ENCODE data around the gene PGA3. TPM values are rescaled to one million over a fixed set of nuclear protein-coding genes. Genes with fewer than 3 reads are reported as not detected.

PGA3 gene
- total and polyA plus RNA-seq, 5 donors from 2014 or later, result not detected

DNA sequence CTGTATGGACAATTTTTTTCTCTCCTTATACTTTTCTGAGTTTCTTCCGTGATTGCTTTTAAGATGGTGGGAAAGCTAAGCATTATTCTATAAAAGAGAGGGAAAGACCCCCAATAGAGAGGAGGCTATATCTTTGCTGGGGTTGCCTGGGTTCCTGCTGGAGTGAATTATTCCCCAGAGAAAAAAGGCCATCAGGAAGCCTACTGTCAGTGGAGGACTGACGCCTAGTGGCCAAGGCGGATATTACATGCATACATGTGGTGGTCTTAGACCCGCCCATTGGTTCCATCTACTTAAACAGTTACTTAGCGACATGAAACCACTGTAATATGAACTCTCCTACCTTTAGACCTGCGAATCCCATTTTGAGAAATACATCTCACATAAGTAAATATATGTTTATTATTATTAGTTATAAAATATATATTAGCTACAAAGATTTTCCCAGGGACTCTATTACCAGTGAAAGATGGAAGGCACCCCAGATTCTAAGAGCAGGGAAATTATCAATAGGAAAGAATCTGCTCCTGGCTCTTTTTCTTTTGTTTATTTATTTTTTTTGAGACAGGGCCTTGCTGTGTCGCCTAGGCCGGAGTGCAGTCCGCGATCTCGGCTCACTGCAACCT is 15.7 kb upstream of the PGA3 start:
- Mint-ChIP-seq H3K4me1 (peaks cover 0 to 3% (median 0%) of the 10 kb centered on the region in 4 donors), H3K27me3 (peaks cover 19% of the 10 kb centered on the region), H3K9me3 (peaks cover 0 to 1% (median 0%) of the 10 kb centered on the region in 7 donors), H3K36me3 (no peaks in the 10 kb centered on the region), H3K27ac (peak overlapping the region in 1 of 3 donors; percentile 42), H3K4me3 (no peak overlapping the region)
- Histone ChIP-seq H3K27me3 (ENCODE audit: control insufficient read depth, insufficient read depth, low read length) (no peaks in the 10 kb centered on the region), H3K4me3 (ENCODE audit: low read depth, low read length) (no peak overlapping the region), H3K27ac (ENCODE audit: insufficient read depth, low read length, poor library complexity, severe bottlenecking) (no peak overlapping the region), H3K36me3 (ENCODE audit: control insufficient read depth, insufficient read depth, low read length) (no peaks in the 10 kb centered on the region), H3K4me1 (ENCODE audit: control insufficient read depth, insufficient read depth, low read length, poor library complexity, severe bottlenecking) (no peaks in the 10 kb centered on the region), H3K9me3 (ENCODE audit: control insufficient read depth in 2 of 2, low read length in 2 of 2) (no peaks in the 10 kb centered on the region)
- ATAC-seq (ENCODE audit: low read depth in 2 of 2) (peak; percentile 66 to 69), DNase-seq (peak; percentile 67 to 82 (median 69))

DNA sequence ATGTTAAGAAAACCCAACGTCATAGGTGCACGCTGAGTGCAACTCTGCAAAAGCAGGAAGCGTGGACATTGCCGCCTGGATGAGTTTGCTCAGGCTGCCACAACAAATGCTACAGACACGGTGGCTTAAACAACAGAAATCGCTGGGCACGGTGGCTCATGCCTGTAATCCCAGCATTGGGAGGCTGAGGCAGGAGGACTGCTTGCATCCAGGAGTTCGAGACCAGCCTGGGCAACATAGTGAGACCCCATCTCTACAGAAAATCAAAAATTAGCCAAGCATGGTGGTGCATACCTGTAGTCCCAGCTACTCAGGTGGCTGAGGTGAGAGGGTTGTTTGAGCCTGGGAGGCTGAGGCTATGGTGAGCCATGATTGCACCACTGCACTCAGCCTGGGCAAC is 13.4 kb upstream of the PGA3 start:
- H3K4me1 ChIP-seq (ENCODE audit: control insufficient read depth, insufficient read depth, low read length, poor library complexity, severe bottlenecking), result no peaks in the 10 kb centered on the region

DNA sequence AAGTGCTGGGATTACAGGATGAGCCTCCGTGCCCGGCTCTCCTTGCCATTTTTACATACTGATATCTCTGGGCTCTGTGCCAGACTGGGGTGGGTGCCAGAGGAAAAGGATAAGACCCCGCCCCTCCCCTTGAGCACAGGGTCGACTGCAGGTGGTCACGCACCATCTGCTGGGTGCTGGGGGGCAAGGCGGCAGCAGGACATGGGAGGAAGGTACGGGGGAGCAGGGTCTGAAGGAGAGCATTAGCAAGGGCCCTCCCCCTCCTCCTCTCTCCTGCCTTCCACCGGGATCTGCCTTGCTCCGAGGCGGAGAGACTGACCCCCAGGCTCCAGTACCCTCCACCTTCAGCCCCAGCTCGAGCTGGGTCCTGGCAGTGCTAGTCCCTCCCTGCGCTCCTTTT is 9.7 kb upstream of the PGA3 start:
- no peaks in the 10 kb centered on the region for H3K36me3 ChIP-seq (ENCODE audit: control insufficient read depth, insufficient read depth, low read length)
- H3K27ac ChIP-seq (ENCODE audit: insufficient read depth, low read length, poor library complexity, severe bottlenecking), result no peak overlapping the region
- H3K4me3 ChIP-seq (ENCODE audit: low read depth, low read length), result no peak overlapping the region
- Mint-ChIP-seq H3K36me3 (no peaks in the 10 kb centered on the region), H3K27ac (peak overlapping the region in 1 of 3 donors; percentile 26), H3K4me3 (no peak overlapping the region), H3K27me3 (peaks cover 11% of the 10 kb centered on the region), H3K9me3 (no peaks in the 10 kb centered on the region), H3K4me1 (no peaks in the 10 kb centered on the region)
- H3K4me1 ChIP-seq (ENCODE audit: control insufficient read depth, insufficient read depth, low read length, poor library complexity, severe bottlenecking), result no peaks in the 10 kb centered on the region
- H3K27me3 ChIP-seq (ENCODE audit: control insufficient read depth, insufficient read depth, low read length), result no peaks in the 10 kb centered on the region
- H3K9me3 ChIP-seq (ENCODE audit: control insufficient read depth in 2 of 2, low read length in 2 of 2), result no peaks in the 10 kb centered on the region
- ATAC-seq (ENCODE audit: low read depth in 2 of 2) (no peak), DNase-seq (no peak)

More for the DNA sequence above, 13.4 kb upstream of the PGA3 start:
- H3K27ac ChIP-seq (ENCODE audit: insufficient read depth, low read length, poor library complexity, severe bottlenecking), result no peak overlapping the region
- peaks cover 8% of the 10 kb centered on the region for H3K27me3 Mint-ChIP-seq
- ATAC-seq (ENCODE audit: low read depth in 2 of 2) (no peak), DNase-seq (no peak)
- H3K36me3 Mint-ChIP-seq, result no peaks in the 10 kb centered on the region
- H3K9me3 ChIP-seq (ENCODE audit: control insufficient read depth in 2 of 2, low read length in 2 of 2), result no peaks in the 10 kb centered on the region
- H3K4me1 Mint-ChIP-seq, result peaks cover 0 to 3% (median 0%) of the 10 kb centered on the region in 4 donors
- H3K36me3 ChIP-seq (ENCODE audit: control insufficient read depth, insufficient read depth, low read length), result no peaks in the 10 kb centered on the region
- H3K27me3 ChIP-seq (ENCODE audit: control insufficient read depth, insufficient read depth, low read length), result no peaks in the 10 kb centered on the region
- H3K4me3 Mint-ChIP-seq, result no peak overlapping the region
- no peak overlapping the region for H3K27ac Mint-ChIP-seq
- no peak overlapping the region for H3K4me3 ChIP-seq (ENCODE audit: low read depth, low read length)
- peaks cover 0 to 1% (median 0%) of the 10 kb centered on the region in 7 donors for H3K9me3 Mint-ChIP-seq

DNA sequence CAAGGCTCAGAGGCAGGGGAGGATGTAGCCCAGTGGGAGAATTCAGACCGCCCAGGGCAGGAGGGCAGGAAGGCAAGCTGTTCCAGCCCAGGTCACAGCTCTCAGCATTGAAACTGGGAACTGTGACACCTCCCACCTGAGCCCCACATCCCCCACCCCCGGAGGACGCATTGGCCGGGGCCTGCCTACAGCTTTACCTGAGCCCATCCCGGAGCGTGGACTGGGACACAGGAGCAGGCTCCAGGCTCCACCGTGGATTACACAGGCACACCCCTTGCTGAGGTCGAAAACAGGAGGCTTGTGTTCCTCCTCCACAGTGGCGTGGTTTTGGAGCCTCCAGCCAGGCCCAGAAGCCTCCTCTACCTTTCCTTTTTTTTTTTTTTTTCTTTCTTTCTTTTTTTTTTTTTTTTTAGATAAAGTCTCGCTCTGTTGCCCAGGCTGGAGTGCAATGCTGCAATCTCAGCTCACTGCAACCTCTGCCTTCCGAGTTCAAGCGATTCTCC is 9.1 kb upstream of the PGA3 start:
- Mint-ChIP-seq H3K9me3 (peaks cover 0 to 1% (median 0%) of the 10 kb centered on the region in 7 donors), H3K4me1 (no peaks in the 10 kb centered on the region), H3K27ac (no peak overlapping the region), H3K36me3 (no peaks in the 10 kb centered on the region), H3K4me3 (no peak overlapping the region), H3K27me3 (peaks cover 11% of the 10 kb centered on the region)
- Histone ChIP-seq H3K4me3 (ENCODE audit: low read depth, low read length) (no peak overlapping the region), H3K4me1 (ENCODE audit: control insufficient read depth, insufficient read depth, low read length, poor library complexity, severe bottlenecking) (no peaks in the 10 kb centered on the region), H3K9me3 (ENCODE audit: control insufficient read depth in 2 of 2, low read length in 2 of 2) (no peaks in the 10 kb centered on the region), H3K27me3 (ENCODE audit: control insufficient read depth, insufficient read depth, low read length) (peaks cover 3% of the 10 kb centered on the region), H3K27ac (ENCODE audit: insufficient read depth, low read length, poor library complexity, severe bottlenecking) (no peak overlapping the region), H3K36me3 (ENCODE audit: control insufficient read depth, insufficient read depth, low read length) (no peaks in the 10 kb centered on the region)
- ATAC-seq (ENCODE audit: low read depth in 2 of 2) (no peak), DNase-seq (no peak)

DNA sequence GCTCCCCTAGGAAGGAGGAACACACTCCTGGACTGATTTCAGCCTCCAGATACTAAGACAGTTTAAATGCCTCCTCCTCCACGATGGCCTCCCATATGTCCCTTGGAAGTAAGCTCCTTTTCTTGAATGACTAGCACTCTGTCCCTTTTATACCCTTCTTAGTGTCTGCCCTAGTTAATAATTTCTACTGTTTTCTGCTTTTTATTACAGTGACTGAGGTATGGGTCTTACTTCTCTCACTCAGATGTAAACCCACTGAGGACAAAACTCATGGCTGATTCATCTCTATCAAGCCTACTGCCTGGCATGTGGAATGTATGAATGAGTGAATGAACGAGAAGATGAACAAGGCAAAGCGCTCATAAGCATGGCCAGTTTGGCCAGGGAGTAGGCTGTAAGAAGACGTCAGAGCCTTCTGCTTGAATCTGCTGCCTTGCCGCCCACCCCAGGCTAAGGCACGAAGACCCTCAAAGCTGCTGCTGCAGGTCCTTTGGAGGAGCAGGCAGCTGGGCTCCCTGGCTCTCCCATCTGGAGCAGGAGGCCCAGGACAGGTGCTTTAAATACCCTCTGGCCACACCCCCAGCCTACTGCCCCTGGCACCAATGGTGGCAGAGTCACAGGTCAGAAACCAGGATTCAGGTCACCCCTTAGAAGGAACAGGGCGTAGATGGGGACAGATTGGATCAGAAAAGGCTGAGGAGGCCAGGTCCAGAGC is 8.2 kb upstream of the PGA3 start:
- Mint-ChIP-seq H3K4me1 (no peaks in the 10 kb centered on the region), H3K9me3 (peaks cover 0 to 3% (median 0%) of the 10 kb centered on the region in 7 donors), H3K36me3 (no peaks in the 10 kb centered on the region), H3K4me3 (no peak overlapping the region), H3K27me3 (peaks cover 7% of the 10 kb centered on the region), H3K27ac (no peak overlapping the region)
- Histone ChIP-seq H3K9me3 (ENCODE audit: control insufficient read depth in 2 of 2, low read length in 2 of 2) (no peaks in the 10 kb centered on the region), H3K27me3 (ENCODE audit: control insufficient read depth, insufficient read depth, low read length) (peaks cover 3% of the 10 kb centered on the region), H3K4me1 (ENCODE audit: control insufficient read depth, insufficient read depth, low read length, poor library complexity, severe bottlenecking) (no peaks in the 10 kb centered on the region), H3K36me3 (ENCODE audit: control insufficient read depth, insufficient read depth, low read length) (no peaks in the 10 kb centered on the region), H3K27ac (ENCODE audit: insufficient read depth, low read length, poor library complexity, severe bottlenecking) (no peak overlapping the region), H3K4me3 (ENCODE audit: low read depth, low read length) (no peak overlapping the region)
- DNase-seq (no peak), ATAC-seq (ENCODE audit: low read depth in 2 of 2) (no peak)

DNA sequence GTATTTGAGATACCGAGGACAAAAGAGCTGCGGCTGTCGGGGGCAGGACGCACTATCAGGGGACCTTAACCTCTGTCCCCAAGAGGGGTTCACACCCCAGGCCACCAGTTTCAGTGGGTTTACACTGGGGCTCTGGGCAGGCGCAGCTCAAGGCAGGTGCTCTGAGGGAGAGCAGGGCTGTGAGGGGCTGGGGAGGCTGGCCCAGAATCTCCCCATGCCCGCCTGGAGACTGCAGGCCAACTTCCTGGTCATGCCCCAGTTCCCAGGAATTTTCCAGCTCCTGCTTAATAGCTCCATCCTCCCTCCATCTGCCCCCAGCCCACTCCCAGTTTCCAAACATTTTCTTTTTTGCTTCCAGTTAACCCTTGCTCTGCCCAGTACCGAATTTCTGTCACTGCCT is 7.6 kb upstream of the PGA3 start:
- ATAC-seq (ENCODE audit: low read depth in 2 of 2), result no peak
- Mint-ChIP-seq H3K27me3 (peaks cover 12% of the 10 kb centered on the region), H3K27ac (no peak overlapping the region), H3K4me1 (no peaks in the 10 kb centered on the region), H3K9me3 (peaks cover 0 to 3% (median 0%) of the 10 kb centered on the region in 7 donors), H3K4me3 (no peak overlapping the region), H3K36me3 (no peaks in the 10 kb centered on the region)
- Histone ChIP-seq H3K36me3 (ENCODE audit: control insufficient read depth, insufficient read depth, low read length) (no peaks in the 10 kb centered on the region), H3K4me1 (ENCODE audit: control insufficient read depth, insufficient read depth, low read length, poor library complexity, severe bottlenecking) (no peaks in the 10 kb centered on the region), H3K4me3 (ENCODE audit: low read depth, low read length) (no peak overlapping the region), H3K9me3 (ENCODE audit: control insufficient read depth in 2 of 2, low read length in 2 of 2) (no peaks in the 10 kb centered on the region), H3K27me3 (ENCODE audit: control insufficient read depth, insufficient read depth, low read length) (peaks cover 3% of the 10 kb centered on the region), H3K27ac (ENCODE audit: insufficient read depth, low read length, poor library complexity, severe bottlenecking) (no peak overlapping the region)
- DNase-seq, result no peak

DNA sequence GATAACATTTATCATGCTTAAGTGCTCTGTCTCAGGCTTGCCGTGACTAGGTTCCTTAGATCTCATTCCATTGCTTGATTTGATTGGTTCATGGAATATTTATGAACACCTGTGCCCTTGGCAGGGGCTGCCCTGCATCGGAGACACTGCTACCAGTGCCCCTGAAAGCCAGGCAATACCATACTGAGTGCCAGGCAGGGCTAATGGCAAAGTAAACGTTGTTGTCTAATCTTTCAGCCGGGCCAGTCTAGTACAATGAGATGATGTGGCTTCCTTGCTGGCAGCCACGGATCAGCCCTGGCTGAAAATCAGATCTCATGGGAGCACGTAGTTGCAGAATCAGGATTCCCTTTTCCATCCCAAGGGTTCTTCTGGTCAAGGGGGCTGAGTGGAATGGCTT is 5.0 kb upstream of the PGA3 start:
- Histone ChIP-seq H3K4me1 (ENCODE audit: control insufficient read depth, insufficient read depth, low read length, poor library complexity, severe bottlenecking) (no peaks in the 10 kb centered on the region), H3K27me3 (ENCODE audit: control insufficient read depth, insufficient read depth, low read length) (peaks cover 3% of the 10 kb centered on the region), H3K36me3 (ENCODE audit: control insufficient read depth, insufficient read depth, low read length) (no peaks in the 10 kb centered on the region), H3K4me3 (ENCODE audit: low read depth, low read length) (no peak overlapping the region), H3K9me3 (ENCODE audit: control insufficient read depth in 2 of 2, low read length in 2 of 2) (no peaks in the 10 kb centered on the region), H3K27ac (ENCODE audit: insufficient read depth, low read length, poor library complexity, severe bottlenecking) (no peak overlapping the region)
- Mint-ChIP-seq H3K4me3 (no peak overlapping the region), H3K27me3 (peaks cover 28% of the 10 kb centered on the region), H3K36me3 (no peaks in the 10 kb centered on the region), H3K9me3 (peaks cover 0 to 3% (median 0%) of the 10 kb centered on the region in 7 donors), H3K4me1 (no peaks in the 10 kb centered on the region), H3K27ac (no peak overlapping the region)
- DNase-seq (no peak), ATAC-seq (ENCODE audit: low read depth in 2 of 2) (no peak)

Measured in CD4-positive, CD25-positive, alpha-beta regulatory T cell (primary cell).